Stimulated activated CD4-positive, alpha-beta T cell treated with anti-CD3 and anti-CD28 coated beads, Interleukin-1b, Interleukin-23, amount 100 ng/mL, for 24 hours (primary cell): ENCODE results near the gene EHBP1.
"Not testable (repeated sequence)": the region's sequence is repeated elsewhere in the genome, so short reads cannot be mapped to it uniquely, and the experiment has no call there.

Source experiments
- DNase-seq, 4 experiments: peaks; one replicate each; pipeline ENCODE4 v3.0.0-alpha.2; 2020; ENCODE audit warnings: low read depth in 4 of 4, low spot score in 1 of 4

Gene EHBP1

DNA sequence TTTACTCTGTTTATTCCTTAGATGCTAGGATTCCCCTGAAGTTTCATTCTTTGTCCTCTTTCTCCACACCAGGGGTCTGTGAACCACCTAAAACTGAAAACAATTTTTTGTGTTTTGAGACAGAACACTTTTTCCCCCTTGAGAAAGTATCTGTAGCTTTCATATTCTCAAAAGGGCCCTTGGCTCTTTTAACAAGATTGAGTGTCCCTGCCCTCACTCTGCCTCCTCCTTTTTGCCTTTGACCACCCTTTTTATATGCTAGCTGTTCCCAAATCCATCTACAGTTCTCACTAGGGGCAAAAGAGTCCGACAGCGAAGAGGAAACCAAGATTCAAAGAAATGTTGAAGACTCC, 883 bp upstream of the EHBP1 start:
- no peak for DNase-seq

DNA sequence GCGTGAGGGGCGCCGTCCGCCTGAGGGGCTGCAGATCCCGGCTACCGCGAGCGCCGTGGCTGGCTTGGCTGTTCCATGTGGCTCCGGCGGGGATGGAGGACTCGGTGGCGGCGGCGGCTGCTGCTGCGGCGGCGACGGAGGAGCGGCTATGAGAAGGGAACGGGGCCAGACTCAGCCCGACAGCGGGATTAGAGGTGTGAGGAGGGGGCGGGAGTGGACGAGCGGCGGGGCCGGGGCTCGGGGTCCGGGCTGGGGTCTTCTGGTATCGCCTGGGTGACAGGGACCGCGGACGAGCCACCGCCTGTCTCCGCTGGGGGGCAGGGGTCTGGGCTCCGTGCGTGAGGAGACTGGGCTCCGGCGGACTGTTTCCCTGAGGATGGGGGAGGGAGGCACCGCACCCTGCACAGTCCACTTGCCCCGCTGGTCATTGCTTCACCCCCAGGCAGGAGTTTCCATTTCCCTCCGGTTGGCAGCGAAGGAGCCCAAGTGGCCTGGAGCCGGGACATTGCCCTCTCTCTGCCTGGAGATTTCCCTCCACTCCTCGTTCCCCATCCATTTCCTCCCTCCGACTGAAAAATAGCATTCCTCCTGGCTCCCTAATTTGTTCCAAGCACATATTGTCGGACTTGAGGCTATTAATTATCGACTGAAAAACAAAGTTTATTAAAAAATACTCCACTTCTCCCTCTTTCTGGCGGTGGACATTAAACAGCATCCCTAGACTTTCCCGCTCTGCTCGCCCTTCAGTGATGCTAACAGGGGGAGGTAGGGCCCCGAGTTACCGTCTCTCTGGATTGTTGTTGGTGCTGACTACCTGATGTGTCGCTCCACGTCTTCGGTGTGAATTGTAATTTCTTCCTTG, 577 bp downstream of the EHBP1 start:
- peak in 1 of 4 experiments; percentile 2 for DNase-seq

DNA sequence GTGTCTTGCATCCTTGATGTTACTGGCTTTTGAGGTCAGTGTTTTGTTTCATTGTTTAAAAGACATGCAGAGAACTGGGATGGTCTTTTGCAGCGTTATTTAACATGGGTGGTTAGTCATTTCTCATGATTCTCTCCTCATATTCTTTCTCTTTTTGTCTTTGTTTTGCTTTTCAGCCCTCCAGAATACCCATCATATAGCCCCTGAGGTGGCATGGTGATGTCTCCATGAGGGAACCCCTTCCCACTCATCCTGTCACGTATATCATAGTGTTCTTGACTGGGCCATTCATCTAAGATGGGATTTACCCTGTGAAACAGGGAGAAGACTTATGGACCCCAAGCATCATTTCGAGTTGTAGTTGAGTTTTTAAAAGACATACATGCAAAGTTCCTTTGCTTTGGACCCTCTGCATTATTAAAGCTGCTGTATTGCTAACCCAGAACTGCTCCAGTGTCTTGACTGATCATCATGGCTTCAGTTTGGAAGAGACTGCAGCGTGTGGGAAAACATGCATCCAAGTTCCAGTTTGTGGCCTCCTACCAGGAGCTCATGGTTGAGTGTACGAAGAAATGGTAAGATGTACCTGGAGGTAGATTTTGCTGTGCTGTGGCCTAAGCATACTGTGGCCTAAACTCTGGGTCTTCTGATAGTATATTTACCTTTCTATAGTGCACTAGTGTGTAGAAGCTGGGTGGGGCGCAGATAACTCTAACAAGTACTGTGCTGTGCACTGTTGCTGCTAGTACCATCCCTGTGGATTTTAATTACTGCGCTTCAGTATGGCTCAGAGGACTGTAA, 1.4 kb downstream of the EHBP1 start:
- no peak for DNase-seq

DNA sequence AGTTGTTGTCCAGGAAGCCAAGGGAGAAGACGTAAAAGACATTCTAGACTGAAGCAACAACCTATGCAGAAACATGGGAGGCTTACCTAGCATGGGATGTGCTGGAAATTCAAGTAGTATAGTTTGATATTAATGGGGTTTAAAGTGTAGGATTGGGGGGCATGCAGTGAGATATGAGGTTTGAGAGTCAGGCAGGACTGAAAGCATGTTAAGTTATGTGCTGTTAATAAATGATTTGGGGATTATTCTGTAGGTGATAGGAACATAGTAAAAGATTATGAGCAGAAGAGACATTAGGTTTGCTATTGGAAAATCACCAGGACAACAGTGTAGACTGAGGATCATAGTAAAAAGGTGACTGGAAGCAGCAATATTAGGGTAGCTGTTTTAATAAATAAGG, 3.2 kb downstream of the EHBP1 start:
- DNase-seq: no peak

DNA sequence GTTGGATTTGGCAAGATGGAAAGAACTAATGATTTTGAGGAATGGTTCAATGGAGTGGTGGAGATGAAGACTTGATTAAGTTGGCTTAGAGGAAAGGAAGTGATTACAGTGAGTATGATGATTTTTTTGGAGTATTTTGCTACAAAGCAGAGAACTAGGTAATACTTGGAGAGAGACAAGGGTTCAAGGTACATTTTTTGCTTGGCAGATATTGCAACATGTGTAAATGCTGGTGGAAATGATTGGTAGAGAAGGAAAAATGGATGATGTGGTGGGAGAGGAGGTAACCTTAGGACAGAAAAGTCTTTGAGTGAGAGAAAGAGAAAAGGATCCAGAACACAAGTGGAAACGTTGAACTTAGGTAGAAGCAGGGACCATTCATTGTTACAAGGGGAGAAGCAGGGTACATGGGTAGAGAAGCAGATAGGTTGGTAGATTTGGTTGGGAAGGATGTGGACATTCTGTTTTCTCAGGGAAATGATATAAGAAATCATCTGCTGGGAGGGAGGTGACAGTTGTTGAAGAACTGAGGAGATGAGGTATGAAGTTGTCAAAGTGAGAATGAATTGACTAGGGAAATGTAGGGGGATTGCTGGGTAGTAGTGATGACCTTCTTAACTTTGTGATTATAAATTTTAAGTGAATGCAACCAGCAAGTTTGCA, 6.5 kb downstream of the EHBP1 start:
- DNase-seq: no peak

DNA sequence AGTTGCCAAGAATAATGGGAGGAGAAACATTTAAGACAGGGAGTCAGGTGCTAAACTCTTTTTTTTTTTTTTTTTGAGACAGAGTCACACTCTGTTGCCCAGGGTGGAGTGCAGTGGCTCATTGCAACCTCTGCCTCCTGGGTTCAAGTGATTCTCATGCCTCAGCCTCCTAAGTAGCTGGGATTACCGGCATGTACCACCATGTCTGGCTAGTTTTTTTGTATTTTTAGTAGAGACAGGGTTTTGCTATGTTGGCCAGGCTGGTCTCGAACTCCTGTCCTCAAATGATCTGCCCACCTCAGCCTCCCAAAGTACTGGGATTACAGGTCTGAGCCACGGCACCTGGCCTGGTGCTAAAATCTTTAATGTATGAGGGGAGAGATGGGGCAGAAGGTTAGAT, 7.7 kb downstream of the EHBP1 start:
- DNase-seq: not testable (repeated sequence)

DNA sequence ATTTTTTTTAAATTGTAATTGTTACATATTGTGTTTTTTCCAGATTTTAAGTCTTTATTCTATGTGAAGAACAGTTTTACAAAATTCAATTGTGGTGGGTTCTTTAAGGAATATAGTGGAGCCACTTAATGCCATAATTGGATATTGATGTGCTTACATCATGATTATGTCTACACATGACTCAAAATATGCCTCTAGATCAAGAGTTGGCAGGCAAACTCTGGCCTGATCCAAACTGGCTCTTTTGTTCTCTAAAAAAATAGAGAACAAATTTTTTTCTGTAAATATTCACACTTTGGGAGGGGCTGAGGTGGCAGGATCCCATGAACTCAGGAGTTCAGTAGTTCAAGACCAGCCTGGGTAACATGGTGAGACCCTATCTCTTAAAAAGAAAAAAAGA, 8.3 kb downstream of the EHBP1 start:
- DNase-seq: no peak

DNA sequence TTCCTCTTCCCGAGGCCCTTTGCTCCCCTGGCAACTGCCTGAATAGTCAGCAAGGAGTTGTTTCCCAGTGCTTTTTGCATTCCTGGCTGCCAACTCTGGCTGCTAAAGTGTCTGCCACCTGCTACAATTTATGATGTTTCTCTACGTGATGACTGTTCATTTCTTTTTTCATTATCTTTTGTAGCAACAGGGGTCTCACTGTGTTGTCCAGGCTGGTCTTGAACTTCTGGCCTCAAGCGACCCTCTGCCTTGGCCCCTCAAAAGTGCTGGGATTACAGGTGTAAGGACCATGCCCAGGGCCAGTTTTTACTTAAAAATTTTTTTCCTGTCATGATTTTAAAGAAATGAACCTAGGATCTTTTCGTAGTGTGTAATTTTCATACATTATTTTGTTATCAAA, 11.3 kb downstream of the EHBP1 start:
- DNase-seq: no peak

DNA sequence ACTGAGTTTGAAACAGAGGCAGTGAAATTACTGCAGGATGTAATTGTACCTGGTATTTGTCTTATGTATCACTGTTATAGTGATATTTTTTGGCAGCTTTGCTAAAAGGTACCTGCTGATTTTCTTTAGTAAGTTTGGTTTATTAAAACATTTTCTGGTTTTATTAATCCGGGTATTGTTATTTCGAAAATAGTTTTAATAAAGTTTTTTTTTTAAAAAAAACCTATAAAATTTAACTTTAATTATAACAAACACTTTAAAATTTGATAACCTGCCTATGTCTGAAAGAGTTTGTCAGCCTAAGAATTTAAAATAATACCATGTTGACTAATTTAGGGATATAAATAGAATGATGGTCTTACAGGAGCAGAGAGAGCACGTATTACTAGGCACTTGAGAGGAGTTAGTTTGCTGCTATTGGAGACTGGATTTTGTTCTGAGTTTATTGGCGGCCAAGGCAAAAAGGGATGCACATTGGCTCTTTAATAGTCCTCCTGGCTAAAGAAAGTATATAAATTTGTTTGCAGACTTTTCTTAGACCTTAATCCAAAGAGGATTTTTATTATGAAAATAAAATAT, 12.1 kb downstream of the EHBP1 start:
- no peak for DNase-seq

DNA sequence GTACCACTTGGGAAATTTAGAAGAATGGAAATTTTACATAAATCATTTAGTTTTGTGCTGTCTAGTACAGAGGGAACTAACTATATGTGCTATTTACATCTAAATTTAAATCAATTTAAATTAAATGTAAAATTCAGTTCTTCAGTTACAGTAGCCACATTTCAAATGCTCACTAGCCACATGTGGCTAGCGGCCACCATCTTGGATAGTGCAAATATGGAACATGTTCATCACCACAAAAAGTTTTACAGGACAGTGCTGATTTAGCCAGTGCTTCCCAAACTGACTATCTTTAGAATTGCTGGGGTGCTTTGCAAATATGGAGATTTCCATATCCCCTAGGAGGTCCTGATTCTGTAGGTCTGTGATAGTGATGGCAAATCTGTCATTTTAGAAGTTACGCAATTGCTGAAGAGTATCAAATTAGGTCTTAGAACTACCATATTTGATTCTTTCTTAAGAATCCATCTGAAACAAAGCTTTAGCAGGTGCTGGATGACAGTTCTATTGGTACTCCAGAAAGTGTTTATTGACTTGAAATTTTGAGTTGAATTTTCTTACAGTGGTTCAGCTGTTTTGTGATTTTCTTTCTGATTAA, 12.8 kb downstream of the EHBP1 start:
- no peak for DNase-seq

DNA sequence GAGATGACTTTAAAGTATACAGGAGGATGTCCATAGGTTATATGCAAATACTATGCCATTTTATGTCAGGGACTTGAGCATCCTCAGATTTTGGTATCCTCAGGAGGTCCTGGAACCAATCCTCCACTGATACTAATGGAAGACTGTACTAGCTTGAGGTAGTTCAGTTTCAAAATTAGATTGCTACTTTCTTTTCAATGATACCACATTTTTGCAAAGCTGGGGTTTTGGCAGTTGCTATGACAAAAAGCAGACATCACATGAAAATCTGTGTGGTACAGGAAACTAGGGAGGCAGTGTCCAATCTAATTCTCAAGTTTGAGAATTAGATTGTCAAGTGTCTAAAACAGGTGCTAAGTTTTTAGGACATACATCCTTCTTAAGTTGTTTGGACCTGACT, 14.2 kb downstream of the EHBP1 start:
- DNase-seq: no peak

DNA sequence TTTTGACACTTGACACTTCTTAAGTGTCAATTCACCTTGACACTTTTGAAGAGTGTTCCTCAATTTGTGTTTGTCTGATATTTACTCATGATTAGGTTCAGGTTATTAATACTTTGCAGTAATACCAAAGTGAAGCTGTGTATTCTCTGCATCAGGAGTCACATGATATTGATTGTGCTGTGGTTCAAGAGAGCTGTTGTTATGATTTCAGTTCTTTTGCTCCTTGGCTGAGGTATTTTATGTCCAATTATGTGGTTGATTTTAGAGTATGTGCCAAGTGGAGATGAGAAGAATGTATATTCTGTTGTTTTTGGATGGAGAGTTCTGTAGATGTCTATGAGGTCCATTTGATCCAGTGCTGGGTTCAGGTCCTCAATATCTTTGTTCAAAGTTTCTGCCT, 17.2 kb downstream of the EHBP1 start:
- DNase-seq: no peak

DNA sequence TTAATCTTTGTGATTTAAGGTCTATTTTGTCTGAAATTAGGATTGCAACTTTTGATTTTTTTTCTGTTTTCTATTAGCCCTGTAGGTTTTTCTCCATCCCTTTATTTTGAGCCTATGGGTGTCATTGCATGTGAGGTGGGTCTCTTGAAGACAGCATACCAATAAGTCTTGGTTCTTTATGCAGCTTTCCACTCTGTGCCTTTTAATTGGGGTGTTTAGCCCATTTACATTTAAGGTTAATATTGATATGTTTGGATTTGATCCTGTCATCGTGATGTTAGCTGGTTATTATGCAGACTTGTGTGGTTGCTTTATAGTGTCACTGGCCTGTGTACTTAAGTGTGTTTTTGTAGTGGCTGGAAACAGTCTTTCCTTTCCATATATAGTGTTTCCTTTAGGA, 17.7 kb downstream of the EHBP1 start:
- DNase-seq: no peak

DNA sequence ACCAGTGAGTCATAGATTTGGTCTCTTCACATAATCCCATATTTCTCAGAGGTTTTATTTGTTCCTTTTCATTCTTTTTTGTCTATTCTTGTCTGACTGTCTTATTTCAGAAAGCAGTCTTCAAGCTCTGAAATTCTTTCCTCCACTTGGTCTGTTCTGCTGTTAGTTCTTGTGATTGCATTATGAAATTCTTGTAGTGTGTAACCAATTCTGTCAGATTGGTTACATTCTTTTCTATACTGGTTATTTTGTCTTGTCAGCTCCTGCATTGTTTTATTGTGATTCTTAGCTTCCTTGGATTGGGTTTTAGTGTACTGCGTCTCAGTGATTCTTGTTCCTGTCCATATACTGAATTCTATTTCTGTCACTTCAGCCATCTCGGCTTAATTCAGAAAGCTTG, 18.6 kb downstream of the EHBP1 start:
- no peak for DNase-seq

DNA sequence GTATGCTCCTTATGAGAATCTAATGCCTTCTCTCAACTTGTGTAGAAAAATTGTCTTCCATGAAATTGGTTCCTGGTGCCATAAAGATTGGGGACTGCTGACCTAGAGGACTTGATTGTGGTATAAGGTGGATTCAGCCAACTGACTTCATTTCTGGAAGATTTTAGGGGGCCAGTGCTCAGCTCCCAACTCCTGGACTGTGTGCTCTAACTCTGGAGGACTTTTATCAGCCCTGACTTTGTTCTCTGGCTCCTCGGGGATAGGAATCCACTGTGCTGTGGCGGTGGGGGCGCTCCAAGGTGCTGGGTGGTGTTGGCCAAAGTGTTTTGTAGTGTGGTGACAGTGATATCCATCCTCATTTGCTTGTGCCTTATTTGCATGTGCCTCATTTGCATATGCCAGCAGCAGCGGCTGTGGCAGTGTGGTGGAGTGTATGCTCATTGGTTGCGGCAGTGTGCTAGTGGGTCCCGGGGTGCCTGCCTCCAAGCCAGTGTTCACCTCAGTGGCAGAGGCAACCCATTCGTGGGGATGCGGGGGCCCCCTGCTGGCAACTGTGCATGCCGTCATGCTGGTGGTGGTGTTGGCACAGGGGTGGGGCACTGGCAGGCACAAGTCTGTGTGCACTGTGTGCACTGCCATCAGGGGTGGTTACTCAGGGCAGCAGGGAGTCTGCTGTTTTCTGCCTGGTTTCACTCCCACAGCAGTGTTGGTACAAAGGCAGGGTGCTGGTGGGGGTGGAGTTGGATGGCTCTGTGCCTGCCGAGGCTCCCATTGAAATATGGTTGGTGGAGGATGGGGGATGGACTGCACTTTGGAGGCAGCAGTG, 19.6 kb downstream of the EHBP1 start:
- no peak for DNase-seq

DNA sequence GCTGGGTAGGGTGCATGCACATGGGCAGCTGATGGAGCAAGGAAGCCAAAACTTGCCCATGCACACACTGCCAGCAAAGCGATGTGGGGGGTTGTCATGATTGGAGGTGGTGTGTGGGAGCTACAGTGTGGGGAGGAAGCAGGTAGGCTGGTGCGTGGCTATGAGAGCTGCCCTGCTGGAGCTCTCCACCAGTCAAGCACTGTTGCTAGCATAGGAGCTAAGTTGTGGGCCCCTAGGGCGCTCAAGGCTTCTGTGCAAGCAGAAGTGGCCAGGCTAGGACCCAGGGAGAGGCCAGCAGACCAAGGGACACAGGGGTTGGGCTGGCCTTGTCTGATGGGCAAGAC, 20.2 kb downstream of the EHBP1 start:
- DNase-seq: no peak

DNA sequence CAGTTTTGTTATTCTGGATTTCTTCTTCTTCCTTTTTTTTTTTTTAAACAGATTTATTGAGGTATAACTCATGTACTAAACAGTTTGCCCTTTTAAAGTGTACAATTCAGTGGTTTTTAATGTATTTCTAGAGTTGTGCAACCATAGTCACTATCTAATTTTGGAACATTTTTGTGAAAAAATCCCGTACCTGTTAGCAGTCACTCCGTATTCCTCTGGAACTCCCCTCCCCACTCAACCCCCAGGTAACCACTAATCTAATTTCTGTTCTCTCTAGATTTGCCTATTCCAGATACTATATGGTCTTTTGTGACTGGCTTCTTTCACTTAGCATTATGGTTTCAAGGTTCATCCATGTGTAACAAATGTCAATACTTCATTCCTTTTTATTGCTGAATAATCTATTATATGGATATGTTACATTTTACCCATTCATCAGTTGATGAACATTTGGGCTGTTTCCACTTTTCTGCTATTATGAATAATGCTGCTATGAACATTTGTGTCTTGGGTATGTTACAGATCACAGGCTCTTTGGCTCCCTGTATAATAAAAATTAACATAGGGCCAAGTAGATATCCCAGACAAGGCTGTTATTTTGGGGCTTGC, 21.9 kb downstream of the EHBP1 start:
- DNase-seq: no peak

DNA sequence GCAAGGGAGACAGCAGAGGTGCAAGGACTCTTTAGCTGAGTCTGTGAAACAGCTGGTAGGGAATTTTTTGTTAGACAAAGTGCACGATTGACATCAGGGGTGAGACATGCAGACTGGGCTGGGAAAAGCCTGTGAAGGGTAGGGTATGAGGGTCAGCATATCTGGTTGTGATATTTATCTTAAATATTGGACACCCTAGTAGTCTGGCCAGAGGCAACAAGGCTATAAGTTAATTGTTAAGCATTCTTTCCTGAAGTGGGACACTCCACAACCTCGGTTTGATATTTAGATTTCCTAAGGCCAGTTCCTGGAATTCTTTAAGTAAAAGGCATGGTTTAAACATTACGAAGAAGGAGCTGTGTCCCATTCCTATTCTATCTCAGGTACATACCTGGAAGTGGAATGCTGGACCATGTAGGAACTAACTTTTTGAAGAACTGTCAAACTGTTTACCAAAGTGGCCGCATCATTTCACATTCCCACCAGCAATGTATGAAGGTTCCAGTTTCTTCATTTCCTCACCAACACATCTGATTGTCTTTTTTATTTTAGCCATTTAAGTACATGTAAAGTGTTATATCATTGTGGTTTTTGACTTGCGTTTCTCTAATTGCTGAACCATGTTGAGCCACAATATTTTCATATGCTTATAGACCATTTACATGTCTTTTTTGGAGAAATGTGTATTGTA, 22.5 kb downstream of the EHBP1 start:
- DNase-seq: no peak

DNA sequence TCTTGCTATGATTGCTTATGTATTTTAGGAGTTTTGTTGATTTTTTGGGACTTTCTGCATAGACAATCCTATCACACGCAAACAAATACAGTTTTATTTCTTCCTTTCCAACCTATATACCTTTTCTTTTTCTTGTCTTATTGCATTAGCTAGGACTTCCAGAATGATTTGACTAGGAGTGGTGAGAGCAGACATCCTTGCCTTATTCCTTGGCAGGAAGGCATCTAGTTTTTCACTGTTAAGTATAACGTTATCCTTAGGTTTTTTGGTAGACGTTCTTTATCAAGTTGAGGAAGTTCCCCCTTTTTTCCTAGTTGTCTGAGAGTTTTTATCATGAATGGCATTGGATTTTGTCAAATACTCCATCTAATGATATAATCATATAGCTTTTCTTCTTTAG, 25.8 kb downstream of the EHBP1 start:
- no peak for DNase-seq
